Astrocyte (in vitro differentiated cells and primary cell): ENCODE data around the gene CACHD1.

Experiments
- EZH2 ChIP-seq: IDR thresholded peaks from 2 replicates; pipeline ENCODE4 v1.6.1; 2012; ENCODE audit warnings: mild to moderate bottlenecking, low read length, inconsistent platforms; ENCODE audit not compliant: insufficient read depth
- TF ChIP-seq, protein P1 (sequence below): IDR thresholded peaks from 2 replicates; pipeline ENCODE4 v1.5.1; 2011; ENCODE audit warnings: low read depth, mild to moderate bottlenecking, inconsistent platforms, low read length, moderate library complexity; ENCODE audit not compliant: insufficient read depth

DNA sequence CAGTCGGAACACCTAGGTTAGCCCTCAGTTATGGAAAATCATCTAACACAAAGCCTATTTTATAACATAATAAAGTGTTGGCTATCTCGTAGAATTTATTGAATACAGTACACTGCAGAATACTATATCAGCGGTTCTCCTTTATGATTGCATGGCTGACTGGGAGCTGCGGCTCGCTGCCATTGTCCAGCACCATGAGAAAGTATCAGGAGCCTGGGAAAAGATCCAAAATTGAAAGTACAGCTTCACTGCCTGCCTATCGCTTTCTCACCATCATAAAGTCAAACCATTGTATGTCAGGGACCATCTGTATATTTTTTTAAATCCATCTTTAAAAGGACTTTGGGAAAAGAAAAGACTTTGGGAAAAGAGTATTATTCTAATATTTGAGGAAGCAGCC is 163.0 kb downstream of the CACHD1 start:
- TF ChIP-seq, protein P1, sequence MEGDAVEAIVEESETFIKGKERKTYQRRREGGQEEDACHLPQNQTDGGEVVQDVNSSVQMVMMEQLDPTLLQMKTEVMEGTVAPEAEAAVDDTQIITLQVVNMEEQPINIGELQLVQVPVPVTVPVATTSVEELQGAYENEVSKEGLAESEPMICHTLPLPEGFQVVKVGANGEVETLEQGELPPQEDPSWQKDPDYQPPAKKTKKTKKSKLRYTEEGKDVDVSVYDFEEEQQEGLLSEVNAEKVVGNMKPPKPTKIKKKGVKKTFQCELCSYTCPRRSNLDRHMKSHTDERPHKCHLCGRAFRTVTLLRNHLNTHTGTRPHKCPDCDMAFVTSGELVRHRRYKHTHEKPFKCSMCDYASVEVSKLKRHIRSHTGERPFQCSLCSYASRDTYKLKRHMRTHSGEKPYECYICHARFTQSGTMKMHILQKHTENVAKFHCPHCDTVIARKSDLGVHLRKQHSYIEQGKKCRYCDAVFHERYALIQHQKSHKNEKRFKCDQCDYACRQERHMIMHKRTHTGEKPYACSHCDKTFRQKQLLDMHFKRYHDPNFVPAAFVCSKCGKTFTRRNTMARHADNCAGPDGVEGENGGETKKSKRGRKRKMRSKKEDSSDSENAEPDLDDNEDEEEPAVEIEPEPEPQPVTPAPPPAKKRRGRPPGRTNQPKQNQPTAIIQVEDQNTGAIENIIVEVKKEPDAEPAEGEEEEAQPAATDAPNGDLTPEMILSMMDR: no peak
- TF ChIP-seq EZH2: no peak
